Measurements from ENCODE around the gene ZNF512B.
"Not testable (repeated sequence)": the region's sequence is repeated elsewhere in the genome, so short reads cannot be mapped to it uniquely, and the experiment has no call there.

The ZNF512B gene

GRCh38 chr20:63964412-63964811 lies 5.3 kb downstream of the ZNF512B start:
- no peak overlapping the region for H3K4me3 ChIP-seq (ENCODE audit: low read depth, low read length)
- no peak for TF ChIP-seq CTCF (IDR thresholded peaks at IDR 0.05; ENCODE audit: low read depth, low read length)

GRCh38 chr20:63963784-63964301 lies 5.9 kb downstream of the ZNF512B start:
- H3K4me3 ChIP-seq (ENCODE audit: low read depth, low read length): no peak overlapping the region
- TF ChIP-seq CTCF (IDR thresholded peaks at IDR 0.05; ENCODE audit: low read depth, low read length): no peak

- TF ChIP-seq CTCF (IDR thresholded peaks at IDR 0.05; ENCODE audit: low read depth, low read length): no peak
Observed at GRCh38 chr20:63963348-63963741, 6.4 kb downstream of the ZNF512B start.

GRCh38 chr20:63962426-63963347 lies 7.0 kb downstream of the ZNF512B start:
- no peak overlapping the region for H3K4me3 ChIP-seq (ENCODE audit: low read depth, low read length)
- TF ChIP-seq CTCF (IDR thresholded peaks at IDR 0.05; ENCODE audit: low read depth, low read length): no peak

More at GRCh38 chr20:63963348-63963741, 6.4 kb downstream of the ZNF512B start:
- no peak overlapping the region for H3K4me3 ChIP-seq (ENCODE audit: low read depth, low read length)

GRCh38 chr20:63961664-63962425 lies 7.9 kb downstream of the ZNF512B start:
- TF ChIP-seq CTCF (IDR thresholded peaks at IDR 0.05; ENCODE audit: low read depth, low read length): no peak
- no peak overlapping the region for H3K4me3 ChIP-seq (ENCODE audit: low read depth, low read length)

GRCh38 chr20:63960654-63961621 lies 8.8 kb downstream of the ZNF512B start:
- not testable (repeated sequence) for H3K4me3 ChIP-seq (ENCODE audit: low read depth, low read length)

- no peak for TF ChIP-seq CTCF (IDR thresholded peaks at IDR 0.05; ENCODE audit: low read depth, low read length)
- H3K4me3 ChIP-seq (ENCODE audit: low read depth, low read length): no peak overlapping the region
Observed at GRCh38 chr20:63959699-63960075, 10.0 kb downstream of the ZNF512B start.
